ENCODE measurements around the gene KSR1.

GRCh38 chr17:27548369-27548768, 92.1 kb downstream of the KSR1 start:
- TF ChIP-seq CTCF (IDR thresholded peaks at IDR 0.05) (no peak), ZFX (IDR thresholded peaks at IDR 0.05; ENCODE audit: borderline replicate concordance) (no peak)

All from 22Rv1 (cell line).